B cell (primary cell): ENCODE measurements around the gene UBR4. TPM values are rescaled to one million over a fixed set of nuclear protein-coding genes. Genes with fewer than 3 reads are reported as not detected.
"Not testable (repeated sequence)": the region's sequence is repeated elsewhere in the genome, so short reads cannot be mapped to it uniquely, and the experiment has no call there.

Experiments
- ATAC-seq: fragments of 200-7000 bp; cut with Tn5 transposase; one replicate; pipeline ENCODE4 v1.10.0; 2021; ENCODE audit warnings: low read depth, mild to moderate bottlenecking, moderate number of reproducible peaks, moderate library complexity
- CTCF ChIA-PET: fragments of 350-600 bp; sonication (Branson Sonifier 250); formaldehyde crosslinking; loops from one replicate; lab custom pipeline; 2021; ENCODE audit warnings: antibody characterized with exemption, inconsistent platforms; lab: Charles Lee
- POLR2A ChIA-PET: fragments of 350-600 bp; sonication (Branson Sonifier 250); formaldehyde crosslinking; loops from one replicate; lab custom pipeline; 2021; ENCODE audit warnings: antibody characterized with exemption; lab: Charles Lee
- DNase-seq: peaks from one replicate; pipeline ENCODE4 v3.0.0; 2013
- H2AFZ ChIP-seq: 2 replicates; pipeline ENCODE4 v1.6.1; 2012; ENCODE audit warnings: mild to moderate bottlenecking, low read depth, low read length; ENCODE audit not compliant: insufficient read depth, poor library complexity, severe bottlenecking
- H3K27ac ChIP-seq, 2 donors: 1 replicate in 1 of 2; 2 replicates in 1 of 2; pipeline ENCODE4 v1.5.1; 2012 to 2013; ENCODE audit warnings: low read length in 2 of 2, mild to moderate bottlenecking in 2 of 2, moderate library complexity in 1 of 2
- H3K27me3 ChIP-seq, 4 experiments: fragments of 200-600 bp in 1 of 4; sonication (generic) in 1 of 4; replicated peaks in 1 of 4; 1 replicate in 2 of 4; 2 replicates in 2 of 4; pipeline versions ENCODE4 v1.6.1 to v1.7.0; 2013 to 2016; ENCODE audit warnings: low read length in 3 of 4, mild to moderate bottlenecking in 2 of 4, mixed read lengths in 1 of 4, moderate library complexity in 1 of 4; ENCODE audit not compliant: insufficient read depth in 4 of 4, control insufficient read depth in 3 of 4; ENCODE audit errors: control extremely low read depth in 1 of 4
- H3K36me3 ChIP-seq, 2 experiments: replicated peaks in 1 of 2; 1 replicate in 1 of 2; 2 replicates in 1 of 2; pipeline versions ENCODE4 v1.6.1 to v1.7.1; 2013; ENCODE audit warnings: low read length in 1 of 2; ENCODE audit not compliant: insufficient read depth in 2 of 2, control insufficient read depth in 1 of 2; ENCODE audit errors: control extremely low read depth in 1 of 2, extremely low read depth in 1 of 2
- H3K4me1 ChIP-seq, 2 donors: fragments of 200-600 bp in 1 of 2; sonication (generic) in 1 of 2; 1 replicate in 1 of 2; 2 replicates in 1 of 2; pipeline versions ENCODE4 v1.5.1 to v1.6.1; 2013 to 2017; ENCODE audit warnings: low read length in 2 of 2; ENCODE audit not compliant: control insufficient read depth in 2 of 2, insufficient read depth in 2 of 2
- H3K4me2 ChIP-seq: replicated peaks from 2 replicates; pipeline ENCODE3; 2012; ENCODE audit warnings: mild to moderate bottlenecking, low read depth, low read length; ENCODE audit not compliant: poor library complexity, severe bottlenecking
- H3K4me3 ChIP-seq, 5 experiments: fragments of 200-600 bp in 1 of 5; sonication (generic) in 1 of 5; 1 replicate in 3 of 5; 2 replicates in 2 of 5; pipeline versions ENCODE4 v1.5.1 to v1.7.0; 2011 to 2016; ENCODE audit warnings: low read length in 4 of 5, mild to moderate bottlenecking in 4 of 5, low read depth in 2 of 5, control low read depth in 1 of 5, moderate library complexity in 1 of 5; ENCODE audit not compliant: insufficient read depth in 1 of 5; ENCODE audit errors: control extremely low read depth in 1 of 5, extremely low read depth in 1 of 5
- H3K79me2 ChIP-seq: fragments of 200-600 bp; sonication (generic); one replicate; pipeline ENCODE4 v1.6.0; 2016; ENCODE audit warnings: low read length; ENCODE audit not compliant: control insufficient read depth, insufficient read depth
- H3K9ac ChIP-seq: fragments of 200-600 bp; sonication (generic); 2 replicates; pipeline ENCODE4 v1.6.1; 2017; ENCODE audit warnings: mild to moderate bottlenecking, low read length, moderate library complexity
- H3K9me3 ChIP-seq, 3 donors: one replicate each; pipeline versions ENCODE4 v1.6.1 to v1.7.1; 2013; ENCODE audit warnings: low read length in 2 of 3; ENCODE audit not compliant: control insufficient read depth in 2 of 3, insufficient read depth in 1 of 3; ENCODE audit errors: control extremely low read depth in 1 of 3
- H4K20me1 ChIP-seq: 2 replicates; pipeline ENCODE4 v1.6.0; 2012; ENCODE audit warnings: mild to moderate bottlenecking, low read length; ENCODE audit not compliant: insufficient read depth, control insufficient read depth, poor library complexity, severe bottlenecking
- H3K27ac Mint-ChIP-seq: one replicate; pipeline ENCODE4 v1.8.0; 2021; ENCODE audit warnings: mixed read lengths
- H3K27me3 Mint-ChIP-seq: one replicate; pipeline ENCODE4 v1.8.0; 2021; ENCODE audit warnings: mixed read lengths
- H3K4me1 Mint-ChIP-seq: one replicate; pipeline ENCODE4 v1.8.0; 2021; ENCODE audit warnings: mixed read lengths
- H3K4me3 Mint-ChIP-seq: one replicate; pipeline ENCODE4 v1.8.0; 2021; ENCODE audit warnings: mixed read lengths
- H3K9me3 Mint-ChIP-seq: one replicate; pipeline ENCODE4 v1.8.0; 2022; ENCODE audit warnings: mixed read lengths; ENCODE audit not compliant: insufficient read depth
- EZH2 ChIP-seq: IDR thresholded peaks from 2 replicates; pipeline ENCODE4 v1.6.1; 2012; ENCODE audit warnings: borderline replicate concordance, low read depth, mild to moderate bottlenecking, moderate library complexity, low read length; ENCODE audit not compliant: insufficient read depth, poor library complexity, severe bottlenecking
- WGBS: methylation state at CpG from one replicate; pipeline ENCODE4 v1.1.5; 2013; ENCODE audit warnings: missing lambda C conversion rate; ENCODE audit not compliant: insufficient coverage; 5-methylcytosine and 5-hydroxymethylcytosine counted together
- intact Hi-C: fragments of 100-400 bp; cut with micrococcal nuclease; formaldehyde crosslinking; loops from one replicate; pipeline ENCODE4 v1.10.0; 2022
- polyA plus RNA-seq: library from polyadenylated mRNA; depleted of rRNA; stranded (reverse); fragments of >200 nt; gene quantifications from 2 replicates; pipeline ENCODE4 v1.2.3, GENCODE V29; 2012
- total RNA-seq, 2 donors: library from RNA; stranded (reverse); fragments of 120-200 nt in 1 of 2; gene quantifications; 1 replicate in 1 of 2; 2 replicates in 1 of 2; pipeline versions ENCODE4 v1.2.3 to v1.2.4, GENCODE V29; 2013 to 2022
- TF ChIP-seq, protein P1 (sequence below): fragments of 200-600 bp; IDR thresholded peaks from one replicate; pipeline ENCODE4 v1.8.0; 2022; ENCODE audit warnings: antibody characterized with exemption, mild to moderate bottlenecking

Gene UBR4
- total and polyA plus RNA-seq, 2 donors (not counting 1 experiment from before 2014, with no cell fraction given): 90.0 to 190 TPM

DNA sequence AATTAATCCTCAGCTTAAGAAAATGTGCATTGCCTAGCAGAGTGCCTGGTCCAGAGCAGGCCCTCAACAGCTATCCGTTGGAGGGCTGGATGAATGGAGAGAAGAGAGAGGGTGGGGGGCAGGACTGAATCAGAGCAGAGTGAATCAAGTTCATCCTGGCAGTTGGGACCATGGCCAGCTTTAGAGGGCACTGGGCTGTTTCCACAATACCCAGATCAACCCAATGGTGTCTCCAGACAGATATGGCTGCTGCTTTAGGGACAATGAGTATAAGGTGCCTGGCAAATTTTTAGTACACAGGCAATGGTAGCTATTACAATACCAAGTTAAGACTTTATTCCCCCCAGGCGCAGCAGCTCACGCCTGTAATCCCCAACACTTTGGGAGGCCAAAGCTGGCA is 24.2 kb upstream of the UBR4 start:
- no peak for ATAC-seq
- Histone ChIP-seq H3K9me3 (no peaks in the 10 kb centered on the region), H3K4me3 (no peak overlapping the region), H3K4me1 (no peaks in the 10 kb centered on the region), H3K9ac (no peak overlapping the region), H4K20me1 (no peaks in the 10 kb centered on the region), H2AFZ (no peak overlapping the region), H3K27ac (no peak overlapping the region), H3K4me2 (no peak overlapping the region), H3K79me2 (peaks cover 9% of the 10 kb centered on the region), H3K36me3 (peaks cover 3 to 78% of the 10 kb centered on the region in 2 experiments), H3K27me3 (no peaks in the 10 kb centered on the region)
- intact Hi-C loops: no loop called here
- ChIA-PET CTCF (interaction anchor here (0.6 to 1.5 kb wide), 3 partner anchors 42 to 348 kb away, joined by 3 to 4 read pairs (median 3); no protein-coding TSS in a partner anchor), POLR2A (no interaction called here)
- no peaks in the 10 kb centered on the region for H3K9me3 Mint-ChIP-seq
- no peaks in the 10 kb centered on the region for H3K4me1 Mint-ChIP-seq
- TF ChIP-seq EZH2: no peak
- TF ChIP-seq, protein P1, sequence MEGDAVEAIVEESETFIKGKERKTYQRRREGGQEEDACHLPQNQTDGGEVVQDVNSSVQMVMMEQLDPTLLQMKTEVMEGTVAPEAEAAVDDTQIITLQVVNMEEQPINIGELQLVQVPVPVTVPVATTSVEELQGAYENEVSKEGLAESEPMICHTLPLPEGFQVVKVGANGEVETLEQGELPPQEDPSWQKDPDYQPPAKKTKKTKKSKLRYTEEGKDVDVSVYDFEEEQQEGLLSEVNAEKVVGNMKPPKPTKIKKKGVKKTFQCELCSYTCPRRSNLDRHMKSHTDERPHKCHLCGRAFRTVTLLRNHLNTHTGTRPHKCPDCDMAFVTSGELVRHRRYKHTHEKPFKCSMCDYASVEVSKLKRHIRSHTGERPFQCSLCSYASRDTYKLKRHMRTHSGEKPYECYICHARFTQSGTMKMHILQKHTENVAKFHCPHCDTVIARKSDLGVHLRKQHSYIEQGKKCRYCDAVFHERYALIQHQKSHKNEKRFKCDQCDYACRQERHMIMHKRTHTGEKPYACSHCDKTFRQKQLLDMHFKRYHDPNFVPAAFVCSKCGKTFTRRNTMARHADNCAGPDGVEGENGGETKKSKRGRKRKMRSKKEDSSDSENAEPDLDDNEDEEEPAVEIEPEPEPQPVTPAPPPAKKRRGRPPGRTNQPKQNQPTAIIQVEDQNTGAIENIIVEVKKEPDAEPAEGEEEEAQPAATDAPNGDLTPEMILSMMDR: no peak
- H3K4me3 Mint-ChIP-seq: no peak overlapping the region
- no peaks in the 10 kb centered on the region for H3K27me3 Mint-ChIP-seq
- no peak overlapping the region for H3K27ac Mint-ChIP-seq
- WGBS: 98% methylated on average over 3 of the region's 3 CpGs
- no peak for DNase-seq

DNA sequence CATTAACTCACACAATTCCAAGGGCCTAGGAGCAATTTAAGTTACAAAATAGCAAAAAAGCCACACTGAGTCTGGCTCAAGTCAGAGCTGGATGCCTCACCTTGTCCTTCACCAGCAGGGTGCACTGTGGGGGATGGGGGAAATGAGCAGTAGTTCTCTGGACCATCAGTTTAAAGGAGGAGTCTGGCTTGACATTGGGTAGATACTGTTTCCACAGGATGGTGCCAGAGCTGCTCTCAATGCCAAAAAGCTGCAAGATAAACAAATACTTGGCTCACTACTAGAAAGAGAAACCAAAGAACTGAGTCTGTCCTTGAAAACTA is 22.4 kb upstream of the UBR4 start:
- H3K79me2 ChIP-seq: peaks cover 9% of the 10 kb centered on the region
- TF ChIP-seq, protein P1: no peak
- TF ChIP-seq EZH2: no peak
- Mint-ChIP-seq H3K4me1 (no peaks in the 10 kb centered on the region), H3K9me3 (no peaks in the 10 kb centered on the region), H3K27ac (no peak overlapping the region), H3K4me3 (no peak overlapping the region), H3K27me3 (no peaks in the 10 kb centered on the region)
- H3K4me1 ChIP-seq: no peaks in the 10 kb centered on the region
- no peaks in the 10 kb centered on the region for H3K27me3 ChIP-seq
- ChIA-PET POLR2A (no interaction called here), CTCF (interaction anchor here (0.7 to 1.8 kb wide), 3 partner anchors 9 to 419 kb away, joined by 3 read pairs; no protein-coding TSS in a partner anchor)
- H3K27ac ChIP-seq: no peak overlapping the region
- peaks cover 3 to 70% of the 10 kb centered on the region in 2 experiments for H3K36me3 ChIP-seq
- no peak for DNase-seq
- H4K20me1 ChIP-seq: no peaks in the 10 kb centered on the region
- no peak overlapping the region for H2AFZ ChIP-seq
- H3K4me3 ChIP-seq: no peak overlapping the region
- H3K9me3 ChIP-seq: no peaks in the 10 kb centered on the region
- ATAC-seq: no peak
- H3K4me2 ChIP-seq: no peak overlapping the region
- intact Hi-C loops: no loop called here
- H3K9ac ChIP-seq: no peak overlapping the region

DNA sequence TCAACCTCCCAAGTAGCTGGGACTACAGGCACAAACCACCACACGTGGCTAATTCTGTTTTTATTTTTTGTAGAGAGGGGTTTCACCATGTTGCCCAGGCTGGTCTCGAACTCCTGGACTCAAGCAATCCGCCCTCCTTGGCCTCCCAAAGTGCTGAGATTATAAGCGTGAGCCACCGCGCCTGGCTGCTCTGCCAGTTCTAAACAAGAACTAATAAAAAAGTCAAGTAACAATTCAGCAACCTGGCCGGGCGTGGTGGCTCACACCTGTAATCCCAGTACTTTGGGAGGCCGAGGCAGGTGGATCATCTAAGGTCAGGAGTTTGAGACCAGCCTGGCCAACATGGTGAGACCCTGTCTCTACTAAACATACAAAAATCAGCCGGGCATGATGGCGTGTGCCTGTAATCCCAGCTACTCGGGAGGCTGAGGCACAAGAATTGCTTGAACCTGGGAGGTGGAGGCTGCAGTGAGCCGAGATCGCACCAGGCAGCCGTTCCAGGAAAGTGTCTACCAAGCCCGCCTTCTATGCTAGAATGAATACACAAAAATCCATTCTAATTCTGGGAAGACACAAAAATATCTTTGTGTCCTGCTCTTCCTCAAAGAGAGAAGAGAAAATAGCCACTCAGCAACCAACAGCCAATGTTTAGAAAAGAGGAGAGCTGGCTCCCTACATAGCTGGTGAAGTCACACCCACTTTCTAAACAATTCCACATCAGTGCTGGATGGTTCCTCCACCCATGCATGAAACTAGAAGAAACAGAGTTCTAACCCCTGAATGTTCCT is 21.9 kb upstream of the UBR4 start:
- H3K36me3 ChIP-seq: peaks cover 5 to 69% of the 10 kb centered on the region in 2 experiments
- H2AFZ ChIP-seq, H3K27me3 Mint-ChIP-seq, H3K4me3 ChIP-seq, POLR2A ChIA-PET, H3K9me3 ChIP-seq, H3K27me3 ChIP-seq, H3K4me2 ChIP-seq, H3K27ac Mint-ChIP-seq, ATAC-seq, H3K27ac ChIP-seq, DNase-seq, H3K9me3 Mint-ChIP-seq, H3K9ac ChIP-seq, H3K4me1 Mint-ChIP-seq, H3K4me3 Mint-ChIP-seq, intact Hi-C loops, H3K4me1 ChIP-seq, H4K20me1 ChIP-seq: not testable (repeated sequence)
- 99% methylated on average over 11 of the region's 16 CpGs for WGBS
- CTCF ChIA-PET: interaction anchor here (0.8 to 1.8 kb wide), 2 partner anchors 9 to 419 kb away, joined by 3 read pairs; no protein-coding TSS in a partner anchor
- peaks cover 14% of the 10 kb centered on the region for H3K79me2 ChIP-seq
